K562 (cell line): Measurements from ENCODE around the gene LDAH. TPM values are rescaled to one million over a fixed set of nuclear protein-coding genes. Genes with fewer than 3 reads are reported as not detected.

Source experiments
- ATAC-seq: fragments of 200-7000 bp; cut with Tn5 transposase; 3 replicates; pipeline ENCODE4 v1.9.1; 2020; ENCODE audit warnings: moderate library complexity
- BruUV-seq: library from RNA; stranded (reverse); fragments of 400-500 nt; replicated peaks from 2 replicates; lab custom pipeline; 2021; lab: Mats Ljungman, UMichigan
- CTCF ChIA-PET: fragments of 300-600 bp; formaldehyde crosslinking; extraction: SDS; loops from one replicate; lab custom pipeline; 2021; ENCODE audit warnings: low intra/inter-chr PET ratio; lab: Yijun Ruan, JAX
- POLR2A ChIA-PET: fragments of 300-600, 350-650 bp; sonication (Branson Sonifier 250); formaldehyde crosslinking; extraction: SDS; loops from one replicate; lab custom pipeline; 2021; ENCODE audit warnings: antibody characterized with exemption, inconsistent platforms; lab: Yijun Ruan, JAX
- DNase-seq, 4 experiments: peaks; one replicate each; pipeline versions ENCODE4 v3.0.0 to v3.0.0-alpha.2; 2011 to 2018; ENCODE audit warnings: low spot score in 3 of 4, mixed read lengths in 3 of 4; ENCODE audit errors: extremely low read depth in 1 of 4
- FAIRE-seq: peaks from 2 replicates; lab custom pipeline; 2011; peaks lifted over from hg19 to GRCh38; lab: Jason Lieb, UNC
- H2AFZ ChIP-seq: 2 replicates; pipeline ENCODE4 v1.6.0; 2011; ENCODE audit warnings: low read depth, low read length, control low read depth, inconsistent platforms
- H3K27ac ChIP-seq: fragments of 200-600 bp; 3 replicates; pipeline ENCODE4 v1.8.0; 2011; ENCODE audit warnings: low read depth, mild to moderate bottlenecking, control low read depth, inconsistent platforms, low read length, moderate library complexity, mixed read lengths; ENCODE audit errors: extremely low read depth
- H3K27me3 ChIP-seq, 2 experiments: fragments of 300-600 bp in 1 of 2; 2 replicates in 1 of 2; 3 replicates in 1 of 2; pipeline versions ENCODE4 v1.6.0 to v1.8.0; 2011; ENCODE audit warnings: inconsistent platforms in 2 of 2, low read length in 2 of 2, mild to moderate bottlenecking in 1 of 2, mixed read lengths in 1 of 2, moderate library complexity in 1 of 2; ENCODE audit not compliant: control insufficient read depth in 2 of 2, insufficient read depth in 2 of 2
- H3K36me3 ChIP-seq: fragments of 300-600 bp; 3 replicates; pipeline ENCODE4 v1.8.0; 2011; ENCODE audit warnings: mild to moderate bottlenecking, low read length, inconsistent platforms; ENCODE audit not compliant: control insufficient read depth, insufficient read depth
- H3K4me1 ChIP-seq, 2 experiments: fragments of 200-600 bp in 1 of 2; replicated peaks in 1 of 2; 2 replicates in 1 of 2; 3 replicates in 1 of 2; pipeline versions ENCODE4 v1.5.1 to v1.8.0; 2011; ENCODE audit warnings: inconsistent platforms in 2 of 2, low read length in 2 of 2, mild to moderate bottlenecking in 1 of 2, mixed read lengths in 1 of 2, moderate library complexity in 1 of 2; ENCODE audit not compliant: control insufficient read depth in 2 of 2, insufficient read depth in 2 of 2
- H3K4me2 ChIP-seq: 2 replicates; pipeline ENCODE4 v1.6.1; 2011; ENCODE audit warnings: low read length, control low read depth, inconsistent platforms, mixed read lengths; ENCODE audit not compliant: insufficient read depth
- H3K4me3 ChIP-seq: fragments of 200-600 bp; sonication (generic), shearing (Covaris generic); 2 replicates; pipeline ENCODE4 v1.5.1; 2016; ENCODE audit warnings: control low read depth, inconsistent platforms
- H3K79me2 ChIP-seq: fragments of 200-600 bp; 3 replicates; pipeline ENCODE4 v1.8.0; 2011; ENCODE audit warnings: low read length, inconsistent platforms; ENCODE audit not compliant: control insufficient read depth, insufficient read depth
- H3K9ac ChIP-seq, 2 experiments: 2 replicates each; pipeline versions ENCODE4 v1.6.0 to v1.6.1; 2011; ENCODE audit warnings: low read depth in 2 of 2, low read length in 2 of 2, control low read depth in 1 of 2, inconsistent platforms in 1 of 2, mild to moderate bottlenecking in 1 of 2, mixed read lengths in 1 of 2; ENCODE audit not compliant: insufficient read depth in 1 of 2
- H3K9me1 ChIP-seq: one replicate; pipeline ENCODE4 v1.6.0; 2011; ENCODE audit warnings: inconsistent platforms, mild to moderate bottlenecking, low read length, moderate library complexity; ENCODE audit not compliant: control insufficient read depth, insufficient read depth
- H3K9me3 ChIP-seq: replicated peaks from 2 replicates; pipeline ENCODE4 v1.5.1; 2011; ENCODE audit warnings: low read depth, low read length, inconsistent platforms; ENCODE audit not compliant: control insufficient read depth, insufficient read depth
- H4K20me1 ChIP-seq: replicated peaks from 2 replicates; pipeline ENCODE4 v1.6.1; 2011; ENCODE audit warnings: low read length, inconsistent platforms, mixed read lengths; ENCODE audit not compliant: control insufficient read depth, insufficient read depth
- HNRNPL ChIP-seq: fragments of 200-400 bp; formaldehyde crosslinking; IDR thresholded peaks from 2 replicates; pipeline ENCODE4 v1.6.1; 2017; ENCODE audit warnings: low read depth, mild to moderate bottlenecking, low read length
- KAT7 ChIP-seq: sonication (generic); formaldehyde crosslinking; IDR thresholded peaks from 2 replicates; pipeline ENCODE4 v1.8.0; 2022; ENCODE audit warnings: missing genetic modification reagents, mild to moderate bottlenecking, borderline replicate concordance
- RBM34 ChIP-seq: fragments of 200-400 bp; formaldehyde crosslinking; IDR thresholded peaks from 2 replicates; pipeline ENCODE4 v1.6.1; 2018; ENCODE audit warnings: low read length, borderline replicate concordance; ENCODE audit not compliant: insufficient read depth
- SMAD2 ChIP-seq: fragments of 150-350 bp; IDR thresholded peaks from 2 replicates; pipeline ENCODE4 v1.6.1; 2014; ENCODE audit warnings: low read depth, mild to moderate bottlenecking, low read length
- SRSF7 ChIP-seq: fragments of 200-400 bp; formaldehyde crosslinking; optimal IDR thresholded peaks from 2 replicates; pipeline ENCODE3; 2017; ENCODE audit warnings: mild to moderate bottlenecking, low read depth, low read length
- ZNF75A ChIP-seq: fragments of 450-650 bp; formaldehyde crosslinking; IDR thresholded peaks from 2 replicates; pipeline ENCODE4 v1.4.0; 2020; ENCODE audit warnings: mild to moderate bottlenecking
- WGBS: fragments of 100-300 bp; shearing (Covaris generic); methylation state at CpG from one replicate; pipeline ENCODE4 v1.1.6; 2016; ENCODE audit warnings: low coverage, mixed read lengths; ENCODE audit not compliant: insufficient coverage; ENCODE audit errors: missing lambda C conversion rate; 5-methylcytosine and 5-hydroxymethylcytosine counted together
- in situ Hi-C: fragments of 300-500 bp; cut with MboI; formaldehyde crosslinking; loops from 4 replicates; pipeline ENCODE4 v1.15.0; 2018; ENCODE audit warnings: inconsistent platforms, mixed read lengths
- intact Hi-C: fragments of 100-400 bp; cut with micrococcal nuclease; formaldehyde crosslinking; loops from 2 replicates; pipeline ENCODE4 v1.14.2; 2022
- polyA plus RNA-seq, 8 experiments: library from polyadenylated mRNA; depleted of rRNA in 4 of 8; stranded (reverse) in 5 of 8; unstranded in 3 of 8; fragments of >200 nt; fragmentation: Nextera tagmentation in 2 of 8; fragmentation: Illumina TruSeq in 1 of 8; extraction: Ambion mirVana in 2 of 8; extraction: Trizol in 1 of 8; gene quantifications; 2 replicates each; pipeline versions ENCODE4 v1.2.1 to v1.2.3, GENCODE V29; 2011 to 2014; ENCODE audit warnings: inconsistent platforms in 1 of 8, missing spikeins in 1 of 8
- total RNA-seq, 7 experiments: library from RNA; depleted of rRNA in 6 of 7; stranded (reverse); fragments of >200 nt in 6 of 7; fragmentation: Illumina TruSeq in 2 of 7; extraction: Trizol in 2 of 7; gene quantifications; 2 replicates each; pipeline versions ENCODE4 v1.2.1 to v1.2.3, GENCODE V29; 2011 to 2021; ENCODE audit warnings: low replicate concordance in 1 of 7
- TF ChIP-seq, protein P1 (sequence below), 2 experiments: fragments of 250-450 bp in 1 of 2; fragments of 450-650 bp in 1 of 2; sonication (Bioruptor Pico) in 1 of 2; IDR thresholded peaks; 2 replicates each; pipeline versions ENCODE4 v1.6.1 to v1.8.0; 2016 to 2021; ENCODE audit warnings: mild to moderate bottlenecking in 2 of 2, moderate library complexity in 2 of 2, missing compliant biosample characterization in 1 of 2, missing genetic modification characterization in 1 of 2
- TF ChIP-seq, protein P2 (sequence below): fragments of 250-450 bp; sonication (Bioruptor Pico); IDR thresholded peaks from 2 replicates; pipeline ENCODE4 v1.4.0; 2020; ENCODE audit warnings: mild to moderate bottlenecking, moderate library complexity, borderline replicate concordance

LDAH gene
- total and polyA plus RNA-seq, 9 of the 15 experiments (the other 6 are each of a cell fraction or from before 2014, with no cell fraction given), result 22.3 to 60.1 (median 40.0) TPM

DNA sequence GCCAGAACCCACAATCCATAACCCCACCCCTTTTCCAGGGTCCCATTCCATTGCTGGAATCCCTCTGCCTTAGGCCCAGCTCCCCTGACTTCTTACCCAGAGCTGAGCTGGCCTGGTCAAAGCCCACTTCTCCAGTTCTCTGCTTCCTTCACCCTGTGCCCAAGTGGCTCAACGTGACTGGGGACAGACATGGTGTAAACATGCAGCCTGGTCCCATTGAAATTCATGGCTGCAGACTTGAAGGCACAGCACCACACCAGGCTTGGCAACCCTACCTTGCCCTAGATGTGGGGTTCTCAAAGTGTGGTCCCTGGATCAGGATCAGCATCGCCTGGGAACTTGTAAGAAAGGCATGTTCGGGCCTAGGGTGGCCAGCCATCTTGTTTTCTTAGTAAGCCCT lies 175.7 kb downstream of the LDAH start (continued):
- TF ChIP-seq, protein P1, sequence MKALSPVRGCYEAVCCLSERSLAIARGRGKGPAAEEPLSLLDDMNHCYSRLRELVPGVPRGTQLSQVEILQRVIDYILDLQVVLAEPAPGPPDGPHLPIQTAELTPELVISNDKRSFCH (CRISPR knock-in tag; IDR thresholded peaks at IDR 0.05), result no peak
- TF ChIP-seq, protein P1 (tag; IDR thresholded peaks at IDR 0.05), result no peak
- no peak for TF ChIP-seq SRSF7
- TF ChIP-seq RBM34, result no peak
- TF ChIP-seq HNRNPL, result no peak

DNA sequence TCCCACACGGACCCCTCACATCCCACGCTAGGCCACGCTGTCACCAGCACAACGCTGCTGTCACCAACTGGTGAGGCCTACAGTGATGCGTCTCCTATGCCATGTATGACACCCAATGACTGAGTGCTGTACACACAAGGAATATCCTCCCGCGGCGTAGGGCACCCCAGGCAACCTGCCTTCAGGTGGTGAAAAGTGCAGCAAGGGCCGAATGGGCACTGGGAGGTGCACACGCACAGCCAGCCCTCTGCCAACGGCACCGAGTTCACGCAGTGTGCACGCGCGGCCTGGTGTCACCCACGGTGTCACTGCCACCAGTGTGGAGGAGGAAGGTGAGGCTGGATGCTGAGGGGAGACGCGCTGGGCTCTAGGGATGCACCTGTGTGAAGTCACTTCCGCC lies 176.5 kb downstream of the LDAH start:
- ATAC-seq (no peak), DNase-seq (no peak), FAIRE-seq (no peak)
- Histone ChIP-seq H3K36me3 (no peaks in the 10 kb centered on the region), H4K20me1 (no peaks in the 10 kb centered on the region; the same call in 1 of the 2 replicates), H3K4me2 (no peak overlapping the region), H3K27me3 (peaks cover 0 to 15% of the 10 kb centered on the region in 2 experiments; a peak in 2 of 5 replicates), H3K9ac (no peak overlapping the region; a peak in 1 of 4 replicates), H2AFZ (no peak overlapping the region), H3K9me1 (no peaks in the 10 kb centered on the region), H3K9me3 (no peaks in the 10 kb centered on the region), H3K4me3 (no peak overlapping the region), H3K27ac (no peak overlapping the region), H3K4me1 (peaks cover 8 to 31% of the 10 kb centered on the region in 2 experiments; a peak in 4 of 5 replicates), H3K79me2 (no peaks in the 10 kb centered on the region; the same call in 2 of the 3 replicates)
- 66% methylated on average over 15 of the region's 20 CpGs for WGBS
- in situ Hi-C loops, result no loop called here
- intact Hi-C loops, result no loop called here
- BruUV-seq, result no TSS peak
- ChIA-PET CTCF (no interaction called here), POLR2A (interaction anchor here (0.8 to 1.6 kb wide), 2 partner anchors 9 to 15 kb away, joined by 4 to 6 read pairs; no protein-coding TSS in a partner anchor)
- TF ChIP-seq SMAD2 (no peak), ZNF75A (CRISPR knock-in tag) (no peak), KAT7 (no peak)
- TF ChIP-seq, protein P2, sequence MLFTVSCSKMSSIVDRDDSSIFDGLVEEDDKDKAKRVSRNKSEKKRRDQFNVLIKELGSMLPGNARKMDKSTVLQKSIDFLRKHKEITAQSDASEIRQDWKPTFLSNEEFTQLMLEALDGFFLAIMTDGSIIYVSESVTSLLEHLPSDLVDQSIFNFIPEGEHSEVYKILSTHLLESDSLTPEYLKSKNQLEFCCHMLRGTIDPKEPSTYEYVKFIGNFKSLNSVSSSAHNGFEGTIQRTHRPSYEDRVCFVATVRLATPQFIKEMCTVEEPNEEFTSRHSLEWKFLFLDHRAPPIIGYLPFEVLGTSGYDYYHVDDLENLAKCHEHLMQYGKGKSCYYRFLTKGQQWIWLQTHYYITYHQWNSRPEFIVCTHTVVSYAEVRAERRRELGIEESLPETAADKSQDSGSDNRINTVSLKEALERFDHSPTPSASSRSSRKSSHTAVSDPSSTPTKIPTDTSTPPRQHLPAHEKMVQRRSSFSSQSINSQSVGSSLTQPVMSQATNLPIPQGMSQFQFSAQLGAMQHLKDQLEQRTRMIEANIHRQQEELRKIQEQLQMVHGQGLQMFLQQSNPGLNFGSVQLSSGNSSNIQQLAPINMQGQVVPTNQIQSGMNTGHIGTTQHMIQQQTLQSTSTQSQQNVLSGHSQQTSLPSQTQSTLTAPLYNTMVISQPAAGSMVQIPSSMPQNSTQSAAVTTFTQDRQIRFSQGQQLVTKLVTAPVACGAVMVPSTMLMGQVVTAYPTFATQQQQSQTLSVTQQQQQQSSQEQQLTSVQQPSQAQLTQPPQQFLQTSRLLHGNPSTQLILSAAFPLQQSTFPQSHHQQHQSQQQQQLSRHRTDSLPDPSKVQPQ, result no peak
